ENCODE measurements around the gene HNRNPAB.

Gene HNRNPAB

DNA sequence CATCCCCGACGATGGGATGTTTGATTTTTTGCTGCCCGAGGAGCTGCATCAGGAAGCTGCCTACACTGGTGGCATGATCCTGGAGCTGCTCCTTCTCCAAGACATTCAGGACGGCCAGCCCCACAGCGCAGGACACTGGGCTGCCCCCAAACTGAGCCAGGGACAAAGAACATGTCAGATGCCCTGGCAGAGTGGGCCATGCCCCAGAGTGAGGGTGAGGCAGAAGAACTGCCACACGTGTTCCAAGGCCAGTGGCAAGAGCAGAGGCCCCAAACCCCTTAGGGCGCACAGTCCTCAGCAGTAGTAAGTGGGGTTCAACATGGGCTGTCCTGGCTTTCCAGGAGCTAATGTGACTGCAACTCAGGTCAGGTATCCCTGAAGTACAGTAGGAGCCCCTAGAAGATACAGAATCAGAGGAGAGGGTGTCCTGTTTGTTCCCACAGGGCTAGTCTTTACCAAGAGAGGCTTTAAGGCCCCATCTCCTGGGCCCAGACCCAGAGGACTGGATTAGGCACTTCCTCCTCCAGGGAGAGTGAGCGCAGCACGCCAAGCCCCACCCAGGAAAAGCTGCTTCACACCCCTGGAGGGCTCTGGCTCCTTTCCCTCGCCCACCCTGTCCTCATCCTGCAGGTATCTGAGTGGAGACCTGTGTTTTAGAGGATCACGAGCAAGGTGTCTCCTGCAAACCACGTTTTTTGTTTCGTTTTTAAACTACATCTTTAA lies 11.1 kb downstream of the HNRNPAB start:
- in situ Hi-C loops (cut with MboI; ENCODE audit: low pct_unique_long_range_greater_than_20kb, low sequenced_read_pairs, unreplicated experiment), result no loop called here
- DNase-seq (ENCODE audit: low spot score), result no peak
- TF ChIP-seq, protein P1, sequence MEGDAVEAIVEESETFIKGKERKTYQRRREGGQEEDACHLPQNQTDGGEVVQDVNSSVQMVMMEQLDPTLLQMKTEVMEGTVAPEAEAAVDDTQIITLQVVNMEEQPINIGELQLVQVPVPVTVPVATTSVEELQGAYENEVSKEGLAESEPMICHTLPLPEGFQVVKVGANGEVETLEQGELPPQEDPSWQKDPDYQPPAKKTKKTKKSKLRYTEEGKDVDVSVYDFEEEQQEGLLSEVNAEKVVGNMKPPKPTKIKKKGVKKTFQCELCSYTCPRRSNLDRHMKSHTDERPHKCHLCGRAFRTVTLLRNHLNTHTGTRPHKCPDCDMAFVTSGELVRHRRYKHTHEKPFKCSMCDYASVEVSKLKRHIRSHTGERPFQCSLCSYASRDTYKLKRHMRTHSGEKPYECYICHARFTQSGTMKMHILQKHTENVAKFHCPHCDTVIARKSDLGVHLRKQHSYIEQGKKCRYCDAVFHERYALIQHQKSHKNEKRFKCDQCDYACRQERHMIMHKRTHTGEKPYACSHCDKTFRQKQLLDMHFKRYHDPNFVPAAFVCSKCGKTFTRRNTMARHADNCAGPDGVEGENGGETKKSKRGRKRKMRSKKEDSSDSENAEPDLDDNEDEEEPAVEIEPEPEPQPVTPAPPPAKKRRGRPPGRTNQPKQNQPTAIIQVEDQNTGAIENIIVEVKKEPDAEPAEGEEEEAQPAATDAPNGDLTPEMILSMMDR (IDR thresholded peaks at IDR 0.05; ENCODE audit: extremely low read depth, insufficient read depth, missing control alignments), result no peak

DNA sequence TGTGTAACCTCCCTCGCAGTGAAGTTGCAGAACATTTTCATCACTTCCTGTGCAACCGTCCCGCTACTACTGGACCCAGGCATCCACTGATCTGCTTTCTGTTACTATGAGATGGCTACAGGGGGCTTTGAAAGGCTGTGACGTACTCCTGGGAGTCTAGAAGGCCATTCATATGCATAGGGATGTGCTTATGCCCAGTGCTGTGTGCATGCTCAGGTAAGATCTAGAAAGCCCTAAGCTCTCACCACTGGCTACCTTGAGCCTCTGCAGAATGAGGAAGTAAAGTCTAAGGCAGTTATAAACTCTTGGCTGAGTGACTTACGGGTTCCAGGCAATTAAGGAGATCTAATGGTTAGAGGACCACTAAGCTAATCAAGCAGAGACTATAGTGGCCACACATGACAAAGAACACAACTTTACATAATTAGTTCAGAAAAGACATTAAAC lies 11.8 kb downstream of the HNRNPAB start:
- TF ChIP-seq, protein P1 (IDR thresholded peaks at IDR 0.05; ENCODE audit: extremely low read depth, insufficient read depth, missing control alignments), result no peak
- no peak for DNase-seq (ENCODE audit: low spot score)
- in situ Hi-C loops (cut with MboI; ENCODE audit: low pct_unique_long_range_greater_than_20kb, low sequenced_read_pairs, unreplicated experiment), result no loop called here

- no peak for DNase-seq (ENCODE audit: low spot score)
- TF ChIP-seq, protein P1 (IDR thresholded peaks at IDR 0.05; ENCODE audit: extremely low read depth, insufficient read depth, missing control alignments), result no peak
- in situ Hi-C loops (cut with MboI; ENCODE audit: low pct_unique_long_range_greater_than_20kb, low sequenced_read_pairs, unreplicated experiment), result no loop called here
Observed at GRCh38 chr5:178216779-178217178, 12.4 kb downstream of the HNRNPAB start.

- in situ Hi-C loops (cut with MboI; ENCODE audit: low pct_unique_long_range_greater_than_20kb, low sequenced_read_pairs, unreplicated experiment), result no loop called here
- no peak for DNase-seq (ENCODE audit: low spot score)
- TF ChIP-seq, protein P1 (IDR thresholded peaks at IDR 0.05; ENCODE audit: extremely low read depth, insufficient read depth, missing control alignments), result no peak
Observed at GRCh38 chr5:178218237-178218776, 14.0 kb downstream of the HNRNPAB start.

DNA sequence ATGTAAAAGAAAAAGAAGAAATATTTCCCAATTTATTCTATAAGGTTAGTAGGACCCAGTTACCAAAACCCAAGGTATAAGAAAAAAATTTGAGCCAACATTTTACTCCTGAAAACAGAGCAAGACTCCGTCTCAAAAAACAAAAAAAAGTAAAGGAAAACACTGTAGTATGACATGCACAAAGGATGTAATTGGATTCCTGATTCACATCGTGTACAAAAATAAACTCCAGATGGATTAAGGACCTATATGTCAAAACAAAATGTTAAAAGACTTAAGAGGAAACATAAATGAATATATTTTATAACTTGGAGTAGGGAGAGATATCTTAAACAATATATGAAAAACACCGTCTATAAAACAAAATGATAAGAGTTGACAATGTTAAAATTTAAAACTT lies 14.5 kb downstream of the HNRNPAB start:
- in situ Hi-C loops (cut with MboI; ENCODE audit: low pct_unique_long_range_greater_than_20kb, low sequenced_read_pairs, unreplicated experiment), result no loop called here
- TF ChIP-seq, protein P1 (IDR thresholded peaks at IDR 0.05; ENCODE audit: extremely low read depth, insufficient read depth, missing control alignments), result no peak
- no peak for DNase-seq (ENCODE audit: low spot score)

DNA sequence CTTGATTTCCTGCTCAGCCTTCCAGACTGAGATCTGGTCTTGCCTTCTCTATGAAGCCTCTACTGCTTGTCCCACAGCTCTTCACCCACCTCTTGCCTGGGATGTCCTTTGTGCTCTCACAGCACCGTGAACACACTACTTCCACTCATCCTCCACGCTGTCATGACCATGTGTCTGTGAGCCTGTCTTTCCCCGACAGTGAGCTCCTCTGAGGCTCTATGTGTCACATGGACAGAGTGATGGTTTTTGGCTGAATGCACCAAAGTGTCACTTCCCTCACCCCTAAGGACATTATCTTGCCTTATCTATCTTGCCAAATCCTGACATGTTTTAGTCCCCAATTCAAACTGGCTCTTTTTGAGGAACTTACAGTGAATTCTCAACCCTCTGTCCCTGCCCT lies 16.9 kb downstream of the HNRNPAB start:
- no peak for DNase-seq (ENCODE audit: low spot score)
- TF ChIP-seq, protein P1 (IDR thresholded peaks at IDR 0.05; ENCODE audit: extremely low read depth, insufficient read depth, missing control alignments), result no peak
- in situ Hi-C loops (cut with MboI; ENCODE audit: low pct_unique_long_range_greater_than_20kb, low sequenced_read_pairs, unreplicated experiment), result no loop called here
